A549 (cell line): ENCODE measurements around the gene FOXJ2.

Experiments
- CHD2 ChIP-seq: fragments of 150-350 bp; IDR thresholded peaks from 2 replicates; pipeline ENCODE4 v1.6.1; 2014; ENCODE audit warnings: low read length; ENCODE audit not compliant: partially characterized antibody
- CHD4 ChIP-seq: fragments of 200-600 bp; sonication (generic); IDR thresholded peaks from 2 replicates; pipeline ENCODE4 v1.6.1; 2016; ENCODE audit warnings: antibody characterized with exemption, mild to moderate bottlenecking, borderline replicate concordance
- CTCF ChIP-seq: fragments of >200 bp; sonication (Bioruptor Twin); formaldehyde crosslinking; IDR thresholded peaks from 3 replicates; pipeline ENCODE4 v1.5.1; 2016
- EP300 ChIP-seq, 2 experiments: fragments of >200 bp; sonication (Bioruptor Twin); formaldehyde crosslinking; IDR thresholded peaks; 2 replicates in 1 of 2; 3 replicates in 1 of 2; pipeline ENCODE4 v1.6.1; 2016 to 2017
- GATA3 ChIP-seq: IDR thresholded peaks from 2 replicates; pipeline ENCODE4 v1.6.1; 2012; ENCODE audit warnings: borderline replicate concordance
- JUN ChIP-seq, 2 experiments: fragments of >200 bp; sonication (Bioruptor Twin); formaldehyde crosslinking; IDR thresholded peaks; 2 replicates in 1 of 2; 3 replicates in 1 of 2; pipeline ENCODE4 v1.6.1; 2016 to 2017
- MAFK ChIP-seq: fragments of 450-650 bp; IDR thresholded peaks from 2 replicates; pipeline ENCODE4 v1.6.1; 2014; ENCODE audit not compliant: partially characterized antibody
- POLR2A ChIP-seq: IDR thresholded peaks from 2 replicates; pipeline ENCODE4 v1.6.1; 2012; ENCODE audit warnings: mild to moderate bottlenecking, low read length
- RARB ChIP-seq: fragments of 250-450 bp; sonication (Bioruptor Pico); IDR thresholded peaks from 2 replicates; pipeline ENCODE4 v1.8.0; 2021; ENCODE audit warnings: mild to moderate bottlenecking, moderate library complexity

- no peak for TF ChIP-seq CTCF
- no peak for TF ChIP-seq POLR2A
- TF ChIP-seq RARB (CRISPR knock-in tag) = no peak
- TF ChIP-seq EP300 (IDR thresholded peaks at IDR 0.05) = no peak
- TF ChIP-seq GATA3 = no peak
- no peak for TF ChIP-seq JUN (IDR thresholded peaks at IDR 0.05)
- no peak for TF ChIP-seq CHD2
- no peak for TF ChIP-seq CHD4
- no peak for TF ChIP-seq MAFK
Observed at GRCh38 chr12:8057839-8058238, 25.3 kb downstream of the FOXJ2 start.
